ENCODE data around the gene ZNF275.

- TF ChIP-seq EZH2 (IDR thresholded peaks at IDR 0.05; ENCODE audit: borderline replicate concordance, low read depth, low read length, poor library complexity, severe bottlenecking): no peak
- no peak for TF ChIP-seq CTCF (conservative IDR thresholded peaks at IDR 0.05; ENCODE audit: low read depth, low read length)
Observed at GRCh38 chrX:153384390-153384789, 50.4 kb downstream of the ZNF275 start.
